Fibroblast of pulmonary artery (primary cell): ENCODE data around the gene VAV1.
"Not testable (repeated sequence)": the region's sequence is repeated elsewhere in the genome, so short reads cannot be mapped to it uniquely, and the experiment has no call there.

ENCODE experiments used
- DNase-seq: peaks from one replicate; pipeline ENCODE4 v3.0.0-alpha.2; 2010; ENCODE audit warnings: low read depth
- H3K4me3 ChIP-seq: replicated peaks from 2 replicates; pipeline ENCODE4 v1.5.1; 2011; ENCODE audit warnings: low read depth, mild to moderate bottlenecking, control low read depth, low read length, moderate library complexity
- TF ChIP-seq, protein P1 (sequence below): IDR thresholded peaks from 2 replicates; pipeline ENCODE4 v1.5.1; 2011; ENCODE audit warnings: mild to moderate bottlenecking, control low read depth, low read length, inconsistent platforms; ENCODE audit errors: missing control alignments

Gene VAV1

DNA sequence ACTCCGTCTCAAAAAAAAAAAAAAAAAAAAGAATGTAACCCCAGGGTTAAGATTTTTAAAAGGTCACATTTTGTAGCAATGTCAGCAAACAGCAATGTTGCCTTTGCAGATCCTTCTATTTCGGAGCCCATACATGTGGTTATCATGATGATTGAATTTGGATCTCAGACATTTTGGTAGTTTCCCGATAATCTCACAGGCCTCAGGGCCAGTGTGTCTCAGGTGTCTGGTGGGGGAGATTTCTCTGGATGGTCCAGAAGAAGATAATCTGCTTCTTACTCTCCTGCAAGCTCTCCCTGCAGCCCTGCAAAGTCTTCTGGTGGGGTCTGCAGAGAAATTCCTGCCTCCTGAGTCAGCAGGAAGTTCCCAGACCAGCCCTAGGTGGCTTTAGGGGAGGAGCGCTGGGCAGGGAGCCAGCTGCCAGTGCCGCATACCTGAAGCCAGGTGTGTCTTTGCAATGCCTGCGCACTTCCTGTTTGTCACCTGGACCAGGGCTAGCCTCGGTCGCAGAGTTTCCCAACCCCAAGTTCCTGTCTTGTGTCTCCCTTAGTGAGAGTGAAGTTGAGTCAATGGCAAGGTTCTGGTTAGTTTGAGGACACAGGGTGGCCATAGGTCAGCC is 6.7 kb upstream of the VAV1 start:
- no peak overlapping the region for H3K4me3 ChIP-seq
- DNase-seq, result no peak
- TF ChIP-seq, protein P1, sequence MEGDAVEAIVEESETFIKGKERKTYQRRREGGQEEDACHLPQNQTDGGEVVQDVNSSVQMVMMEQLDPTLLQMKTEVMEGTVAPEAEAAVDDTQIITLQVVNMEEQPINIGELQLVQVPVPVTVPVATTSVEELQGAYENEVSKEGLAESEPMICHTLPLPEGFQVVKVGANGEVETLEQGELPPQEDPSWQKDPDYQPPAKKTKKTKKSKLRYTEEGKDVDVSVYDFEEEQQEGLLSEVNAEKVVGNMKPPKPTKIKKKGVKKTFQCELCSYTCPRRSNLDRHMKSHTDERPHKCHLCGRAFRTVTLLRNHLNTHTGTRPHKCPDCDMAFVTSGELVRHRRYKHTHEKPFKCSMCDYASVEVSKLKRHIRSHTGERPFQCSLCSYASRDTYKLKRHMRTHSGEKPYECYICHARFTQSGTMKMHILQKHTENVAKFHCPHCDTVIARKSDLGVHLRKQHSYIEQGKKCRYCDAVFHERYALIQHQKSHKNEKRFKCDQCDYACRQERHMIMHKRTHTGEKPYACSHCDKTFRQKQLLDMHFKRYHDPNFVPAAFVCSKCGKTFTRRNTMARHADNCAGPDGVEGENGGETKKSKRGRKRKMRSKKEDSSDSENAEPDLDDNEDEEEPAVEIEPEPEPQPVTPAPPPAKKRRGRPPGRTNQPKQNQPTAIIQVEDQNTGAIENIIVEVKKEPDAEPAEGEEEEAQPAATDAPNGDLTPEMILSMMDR, result no peak

DNA sequence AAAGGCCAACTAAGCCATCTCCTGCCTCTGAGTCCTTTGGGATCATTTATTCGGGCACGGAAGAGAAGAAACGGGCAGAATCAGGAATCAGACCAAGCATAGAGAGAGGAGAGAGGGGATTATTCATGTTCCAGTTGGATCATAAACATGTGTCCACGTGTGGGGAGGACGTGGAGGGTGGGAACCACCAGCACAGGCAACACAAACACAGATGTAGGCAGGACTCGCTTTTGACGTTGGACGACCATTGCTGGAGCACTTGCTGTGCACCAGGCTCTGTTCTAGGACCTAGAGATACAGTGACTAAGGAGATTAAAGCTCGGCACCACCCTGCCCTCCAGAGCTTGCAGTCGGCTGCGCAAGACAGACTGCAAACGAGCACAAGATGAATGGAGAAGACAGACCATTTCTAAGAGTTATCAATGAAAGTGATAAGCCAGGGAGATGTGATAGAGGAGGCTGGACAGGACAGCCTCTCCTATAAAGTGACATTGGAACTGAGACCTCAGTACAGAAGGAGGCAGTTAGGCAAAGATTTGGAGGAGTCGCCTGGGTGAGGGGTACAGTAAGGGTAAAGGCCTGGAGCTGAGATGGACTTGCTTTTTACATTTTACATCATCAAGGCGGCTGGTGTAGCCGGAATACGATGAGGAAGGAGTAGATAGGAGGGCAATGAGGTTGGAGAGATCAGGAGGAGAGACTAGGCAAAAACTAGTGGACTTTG is 6.0 kb upstream of the VAV1 start:
- no peak for DNase-seq
- TF ChIP-seq, protein P1, result no peak
- no peak overlapping the region for H3K4me3 ChIP-seq

DNA sequence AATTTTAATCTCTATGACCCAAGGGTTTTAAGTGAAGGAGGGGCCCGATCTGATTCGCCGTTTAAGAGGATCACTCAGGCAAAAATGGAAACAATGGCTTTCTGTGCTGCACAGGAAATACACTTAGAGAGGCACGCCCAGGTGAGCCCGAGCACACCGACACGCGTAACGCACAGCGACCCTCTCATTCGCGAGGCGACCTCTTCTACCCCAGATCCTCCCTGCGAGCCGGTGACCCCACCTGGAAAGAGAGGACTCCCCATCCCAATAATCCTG is 5.5 kb upstream of the VAV1 start:
- DNase-seq, result no peak
- TF ChIP-seq, protein P1, result no peak
- H3K4me3 ChIP-seq, result peak overlapping the region; percentile 33

DNA sequence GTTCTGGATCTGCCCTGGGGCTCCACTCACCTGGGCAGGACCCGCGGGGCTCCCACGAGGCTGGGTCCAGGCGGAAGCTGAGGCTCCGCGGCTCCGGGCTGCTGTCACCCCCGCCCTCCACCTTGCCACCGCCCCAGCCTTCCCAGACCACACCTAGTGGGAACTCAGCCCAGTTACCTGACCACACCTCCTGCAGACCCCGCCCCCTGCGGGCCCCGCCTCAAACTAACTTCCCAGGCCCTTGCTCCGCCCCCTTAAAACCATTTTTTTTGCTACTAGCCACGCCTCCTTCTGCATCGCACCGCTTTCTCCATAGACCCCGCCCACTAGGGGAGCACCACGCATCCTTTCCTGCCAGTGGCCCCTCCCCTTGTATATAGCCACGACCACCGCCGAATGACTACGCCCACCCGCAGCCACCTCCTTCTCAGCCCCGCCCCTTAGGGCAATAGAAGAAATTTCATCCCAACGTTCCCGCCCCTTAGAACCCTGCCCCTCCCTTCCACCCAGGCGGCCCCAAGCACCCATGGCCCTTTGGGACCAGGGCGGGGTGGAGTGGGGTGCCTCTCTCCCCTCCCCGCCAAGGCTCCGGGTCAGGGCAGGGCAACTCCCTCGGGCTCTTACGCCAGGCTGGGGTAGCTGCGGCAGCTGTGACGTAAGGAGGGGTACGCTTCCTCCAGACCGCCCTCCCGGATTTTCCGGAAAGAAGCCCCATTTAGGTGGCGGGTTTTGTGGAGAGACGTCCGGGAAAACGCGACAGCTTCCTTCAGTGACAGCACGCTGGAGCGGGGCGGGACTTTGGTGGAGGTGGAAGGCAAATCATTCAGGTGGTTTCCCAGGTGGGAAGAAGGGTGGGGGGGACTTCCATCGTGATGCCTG is 4.9 kb upstream of the VAV1 start, which contains the start of gene SH2D3A:
SH2D3A (minus strand) TSS at position 79 of the 879 bp plus-strand sequence. CDS start 3,687 bp downstream, outside the sequence.
- peak within 1 kb of the TSS; percentile 33 for H3K4me3 ChIP-seq
- peak; percentile 53 for DNase-seq
- TF ChIP-seq, protein P1, result no peak

DNA sequence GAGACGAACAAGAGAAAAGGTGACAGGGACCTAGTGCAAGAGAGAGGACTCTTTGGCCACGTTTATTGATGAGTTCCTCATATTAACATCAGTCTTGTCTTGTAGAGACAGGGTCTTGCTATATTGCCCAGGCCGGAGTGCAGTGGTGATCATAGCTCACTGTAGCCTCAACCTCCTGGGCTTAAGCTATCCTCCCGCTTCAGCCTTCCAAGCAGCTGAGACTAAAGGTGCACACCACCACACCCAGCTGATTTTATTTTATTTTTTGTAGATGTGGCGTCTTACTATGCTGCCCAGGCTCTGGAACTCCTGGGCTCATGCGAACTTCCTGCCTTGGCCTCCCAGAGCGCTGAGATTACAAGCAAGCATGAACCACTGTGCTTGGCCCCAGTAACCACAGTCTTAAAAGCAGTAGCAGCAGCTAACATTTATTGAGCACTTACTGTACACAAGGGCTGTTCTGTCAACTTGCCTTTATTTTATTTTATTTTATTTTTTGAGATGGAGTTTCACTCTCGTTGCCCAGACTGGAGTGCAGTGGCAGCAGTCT is 4.2 kb upstream of the VAV1 start:
- TF ChIP-seq, protein P1, result no peak
- H3K4me3 ChIP-seq, result no peak overlapping the region
- no peak for DNase-seq

DNA sequence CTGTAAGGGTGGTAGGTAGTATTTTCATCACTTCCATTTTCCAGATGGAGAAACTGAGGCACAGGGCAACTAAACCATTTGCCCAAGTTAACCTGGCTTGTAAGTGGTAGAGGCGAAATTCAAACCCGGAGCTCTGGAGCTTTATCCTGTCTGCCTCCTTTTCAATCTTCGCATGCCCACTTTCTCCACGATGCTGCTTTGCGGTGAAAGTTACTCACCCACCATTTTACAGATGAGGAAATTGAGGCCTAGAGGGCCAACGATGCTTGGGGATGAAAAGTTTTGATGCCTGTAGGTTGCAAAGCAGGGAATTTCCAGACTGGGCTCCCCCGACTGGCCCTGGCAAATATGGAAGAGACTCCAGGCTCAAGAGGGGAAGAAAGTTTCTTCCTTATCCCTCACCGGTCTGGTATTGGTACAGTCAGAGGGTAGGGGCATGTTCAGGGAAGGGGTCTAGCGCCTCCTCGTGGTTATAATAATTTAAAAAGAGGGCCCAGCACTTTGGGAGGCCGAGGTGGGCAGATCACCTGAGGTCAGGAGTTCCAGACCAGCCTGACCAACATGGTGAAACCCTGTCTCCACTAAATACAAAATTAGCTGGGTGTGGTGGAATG is 3.4 kb upstream of the VAV1 start:
- TF ChIP-seq, protein P1, result peak; percentile 35
- peak; percentile 49 for DNase-seq
- no peak overlapping the region for H3K4me3 ChIP-seq

DNA sequence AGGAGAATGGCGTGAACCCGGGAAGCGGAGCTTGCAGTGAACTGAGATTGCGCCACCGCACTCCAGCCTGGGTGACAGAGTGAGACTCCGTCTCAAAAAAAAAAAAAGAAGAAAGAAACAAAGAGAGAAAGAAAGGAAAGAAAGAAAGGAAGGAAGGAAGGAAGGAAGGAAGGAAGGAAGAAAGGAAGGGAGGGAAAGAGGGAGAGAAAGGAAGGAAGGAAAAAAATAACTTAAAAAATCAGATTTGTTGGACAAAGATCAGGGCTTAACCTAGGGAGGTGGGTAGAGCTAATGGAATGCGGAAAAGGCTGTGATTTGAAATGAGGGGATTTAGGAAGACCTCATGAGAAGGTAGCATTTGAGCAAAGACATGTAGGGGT is 870 bp upstream of the VAV1 start:
- not testable (repeated sequence) for H3K4me3 ChIP-seq, DNase-seq
